Neutrophil (primary cell): ENCODE results near the gene TMEM175.

Source experiments
- H3K27ac ChIP-seq: fragments of 200-600 bp; sonication (generic); 2 replicates; pipeline ENCODE4 v1.5.1; 2016; ENCODE audit warnings: mild to moderate bottlenecking, moderate library complexity
- H3K27me3 ChIP-seq: fragments of 200-600 bp; sonication (generic); 2 replicates; pipeline ENCODE4 v1.6.0; 2016; ENCODE audit warnings: mild to moderate bottlenecking
- H3K36me3 ChIP-seq: fragments of 200-600 bp; sonication (generic); 2 replicates; pipeline ENCODE4 v1.5.1; 2017
- H3K4me1 ChIP-seq, 2 experiments: fragments of 200-600 bp in 1 of 2; sonication (generic) in 1 of 2; 1 replicate in 1 of 2; 2 replicates in 1 of 2; pipeline versions ENCODE4 v1.5.1 to v1.6.1; 2013 to 2016; ENCODE audit warnings: low read depth in 1 of 2, low read length in 1 of 2, mild to moderate bottlenecking in 1 of 2, moderate library complexity in 1 of 2; ENCODE audit not compliant: control insufficient read depth in 1 of 2, insufficient read depth in 1 of 2
- H3K4me3 ChIP-seq, 2 experiments: fragments of 200-600 bp in 1 of 2; sonication (generic) in 1 of 2; 1 replicate in 1 of 2; 2 replicates in 1 of 2; pipeline ENCODE4 v1.5.1; 2013 to 2016; ENCODE audit warnings: low read depth in 1 of 2, low read length in 1 of 2, mild to moderate bottlenecking in 1 of 2, moderate library complexity in 1 of 2
- H3K9me3 ChIP-seq: fragments of 200-600 bp; sonication (generic); 2 replicates; pipeline ENCODE4 v1.5.1; 2016
- CTCF ChIP-seq: fragments of 200-600 bp; sonication (generic); IDR thresholded peaks from 2 replicates; pipeline ENCODE4 v1.5.1; 2016; ENCODE audit warnings: antibody characterized with exemption

The TMEM175 gene

GRCh38 chr4:895596-895995, 36.7 kb upstream of the TMEM175 start:
- no peak overlapping the region for H3K27ac ChIP-seq
- no peaks in the 10 kb centered on the region for H3K27me3 ChIP-seq
- peaks cover 90% of the 10 kb centered on the region for H3K36me3 ChIP-seq
- no peak overlapping the region for H3K4me3 ChIP-seq
- H3K9me3 ChIP-seq, result no peaks in the 10 kb centered on the region
- TF ChIP-seq CTCF, result no peak
- H3K4me1 ChIP-seq, result no peaks in the 10 kb centered on the region

GRCh38 chr4:896216-896615, 36.0 kb upstream of the TMEM175 start:
- TF ChIP-seq CTCF, result no peak
- no peak overlapping the region for H3K27ac ChIP-seq
- peaks cover 94% of the 10 kb centered on the region for H3K36me3 ChIP-seq
- H3K4me1 ChIP-seq, result no peaks in the 10 kb centered on the region
- no peak overlapping the region for H3K4me3 ChIP-seq
- H3K27me3 ChIP-seq, result no peaks in the 10 kb centered on the region
- no peaks in the 10 kb centered on the region for H3K9me3 ChIP-seq

- TF ChIP-seq CTCF, result no peak
- Histone ChIP-seq H3K27me3 (no peaks in the 10 kb centered on the region), H3K4me3 (no peak overlapping the region), H3K27ac (no peak overlapping the region), H3K36me3 (peaks cover 94% of the 10 kb centered on the region), H3K9me3 (no peaks in the 10 kb centered on the region), H3K4me1 (no peaks in the 10 kb centered on the region)
Observed at GRCh38 chr4:896630-897029, 35.6 kb upstream of the TMEM175 start.

GRCh38 chr4:898123-898522, 34.1 kb upstream of the TMEM175 start:
- no peaks in the 10 kb centered on the region for H3K27me3 ChIP-seq
- no peak overlapping the region for H3K4me3 ChIP-seq
- TF ChIP-seq CTCF, result no peak
- no peaks in the 10 kb centered on the region for H3K4me1 ChIP-seq
- peaks cover 88% of the 10 kb centered on the region for H3K36me3 ChIP-seq
- no peak overlapping the region for H3K27ac ChIP-seq
- no peaks in the 10 kb centered on the region for H3K9me3 ChIP-seq

GRCh38 chr4:898869-899555, 33.2 kb upstream of the TMEM175 start:
- peaks cover 88% of the 10 kb centered on the region for H3K36me3 ChIP-seq
- TF ChIP-seq CTCF, result no peak
- H3K9me3 ChIP-seq, result no peaks in the 10 kb centered on the region
- no peak overlapping the region for H3K4me3 ChIP-seq
- no peak overlapping the region for H3K27ac ChIP-seq
- H3K4me1 ChIP-seq, result no peaks in the 10 kb centered on the region
- H3K27me3 ChIP-seq, result no peaks in the 10 kb centered on the region

- no peak for TF ChIP-seq CTCF
- Histone ChIP-seq H3K4me1 (no peaks in the 10 kb centered on the region), H3K4me3 (no peak overlapping the region), H3K27ac (no peak overlapping the region), H3K36me3 (peaks cover 88% of the 10 kb centered on the region), H3K9me3 (no peaks in the 10 kb centered on the region), H3K27me3 (no peaks in the 10 kb centered on the region)
Observed at GRCh38 chr4:899556-899906, 32.7 kb upstream of the TMEM175 start.
